Osteocyte (in vitro differentiated cells): Measurements from ENCODE around the gene REG4. TPM values are rescaled to one million over a fixed set of nuclear protein-coding genes. Genes with fewer than 3 reads are reported as not detected.

Source experiments
- DNase-seq: peaks from one replicate; pipeline ENCODE4 v3.0.0; 2021; ENCODE audit warnings: mixed read lengths; ENCODE audit not compliant: unreplicated experiment; ENCODE audit errors: extremely low spot score
- H3K27ac Mint-ChIP-seq: one replicate; pipeline ENCODE4 v1.8.0; 2021; ENCODE audit warnings: mild to moderate bottlenecking, mixed read lengths; ENCODE audit not compliant: unreplicated experiment
- H3K27me3 Mint-ChIP-seq: one replicate; pipeline ENCODE4 v1.8.0; 2021; ENCODE audit warnings: mixed read lengths; ENCODE audit not compliant: unreplicated experiment
- H3K36me3 Mint-ChIP-seq: one replicate; pipeline ENCODE4 v1.8.0; 2021; ENCODE audit warnings: mixed read lengths; ENCODE audit not compliant: unreplicated experiment
- H3K4me1 Mint-ChIP-seq: one replicate; pipeline ENCODE4 v1.8.0; 2021; ENCODE audit warnings: mixed read lengths; ENCODE audit not compliant: unreplicated experiment
- H3K4me3 Mint-ChIP-seq: one replicate; pipeline ENCODE4 v1.8.0; 2021; ENCODE audit warnings: mild to moderate bottlenecking, moderate library complexity, mixed read lengths; ENCODE audit not compliant: unreplicated experiment
- H3K9me3 Mint-ChIP-seq: one replicate; pipeline ENCODE4 v1.8.0; 2021; ENCODE audit warnings: mixed read lengths; ENCODE audit not compliant: unreplicated experiment
- CTCF ChIP-seq: fragments of 200-600 bp; sonication (generic); IDR thresholded peaks from 2 replicates; pipeline ENCODE4 v1.5.0; 2021; ENCODE audit warnings: antibody characterized with exemption, mild to moderate bottlenecking, moderate library complexity
- total RNA-seq: library from RNA; stranded (reverse); gene quantifications from 2 replicates; pipeline ENCODE4 v1.2.1, GENCODE V29; 2021

Gene REG4
- total RNA-seq, 1 donor from 2014 or later = not detected

DNA sequence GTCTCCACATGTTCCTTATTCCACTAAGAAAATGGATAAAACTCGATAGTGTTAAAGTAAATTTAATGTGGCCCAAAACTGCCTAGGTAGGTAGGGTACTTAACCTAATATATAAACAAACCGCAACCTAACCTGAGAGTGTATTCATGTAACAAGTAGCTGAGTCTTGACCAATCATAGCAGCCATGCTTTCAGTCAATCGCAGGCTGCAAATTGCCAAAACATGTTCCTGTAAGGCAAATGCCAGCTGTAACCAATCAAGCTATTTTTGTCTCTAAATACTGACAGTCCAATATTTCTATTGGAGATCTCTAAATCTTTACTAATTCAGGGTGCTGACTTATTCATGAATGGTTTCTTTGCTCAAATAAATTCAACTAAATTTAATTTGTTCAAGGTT lies 39.5 kb downstream of the REG4 start:
- TF ChIP-seq CTCF = no peak
- H3K4me3 Mint-ChIP-seq = no peak overlapping the region
- DNase-seq = no peak
- H3K9me3 Mint-ChIP-seq = no peaks in the 10 kb centered on the region
- H3K36me3 Mint-ChIP-seq = peaks cover 2% of the 10 kb centered on the region
- no peak overlapping the region for H3K27ac Mint-ChIP-seq
- H3K27me3 Mint-ChIP-seq = peaks cover 42% of the 10 kb centered on the region
- H3K4me1 Mint-ChIP-seq = no peaks in the 10 kb centered on the region

- no peak for DNase-seq
- Mint-ChIP-seq H3K9me3 (no peaks in the 10 kb centered on the region), H3K4me1 (no peaks in the 10 kb centered on the region), H3K27ac (no peak overlapping the region), H3K4me3 (no peak overlapping the region), H3K27me3 (peaks cover 46% of the 10 kb centered on the region), H3K36me3 (peaks cover 2% of the 10 kb centered on the region)
- TF ChIP-seq CTCF = no peak
Observed at GRCh38 chr1:119771016-119771415, 40.2 kb downstream of the REG4 start.

DNA sequence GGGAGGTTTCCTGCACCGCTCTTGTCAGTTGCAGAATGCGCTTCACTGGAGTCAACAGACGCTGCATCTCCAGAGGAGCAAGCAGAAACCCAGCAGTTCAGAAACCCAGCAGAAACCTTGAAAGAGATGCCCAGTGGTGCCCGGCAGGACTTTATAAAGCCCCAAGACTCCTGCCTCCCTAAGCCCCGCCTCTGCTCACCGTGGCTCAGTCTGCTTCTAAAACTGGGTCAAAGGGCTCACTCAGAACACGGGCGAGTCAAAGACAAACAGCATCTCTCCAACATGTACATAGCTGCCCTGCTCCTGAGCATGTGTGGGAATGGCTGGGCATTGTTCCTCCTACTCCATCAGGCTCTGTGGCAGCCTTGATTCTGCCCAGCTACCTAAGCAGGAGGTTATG lies 42.5 kb downstream of the REG4 start, which contains the start of gene HMGCS2:
TSS of gene HMGCS2 (minus strand) at position 128 of the 400 bp plus-strand sequence. CDS start at position 67, 61 bp downstream.
- peaks cover 4% of the 10 kb centered on the region for H3K36me3 Mint-ChIP-seq
- H3K4me3 Mint-ChIP-seq = no peak within 1 kb of the TSS
- peaks cover 8% of the 10 kb centered on the region for H3K9me3 Mint-ChIP-seq

DNA sequence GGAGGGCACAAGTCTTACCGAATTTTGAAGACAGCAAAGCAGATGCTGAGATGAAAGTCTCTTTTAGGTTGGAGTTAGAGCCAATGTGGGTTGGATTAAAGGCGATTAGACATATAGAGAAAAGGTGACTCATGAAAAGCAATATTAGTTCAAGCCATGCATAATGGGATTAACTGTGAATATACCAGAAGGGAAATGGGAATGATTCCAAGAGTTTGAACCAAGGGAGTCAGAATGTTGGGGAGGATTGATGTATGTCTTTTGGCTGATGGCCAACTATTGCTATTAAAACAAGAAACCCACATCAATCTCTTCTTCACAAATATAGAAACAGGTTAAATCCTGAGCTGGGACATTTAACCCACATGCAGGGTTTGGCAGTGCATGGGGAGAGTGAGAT lies 43.8 kb downstream of the REG4 start:
- Mint-ChIP-seq H3K27ac (no peak overlapping the region), H3K4me3 (no peak overlapping the region), H3K36me3 (peaks cover 2% of the 10 kb centered on the region), H3K4me1 (no peaks in the 10 kb centered on the region), H3K27me3 (peaks cover 55% of the 10 kb centered on the region), H3K9me3 (peaks cover 8% of the 10 kb centered on the region)
- no peak for DNase-seq
- TF ChIP-seq CTCF = no peak

More for the DNA sequence above, 42.5 kb downstream of the REG4 start, which contains the start of gene HMGCS2:
- Mint-ChIP-seq H3K27me3 (peaks cover 58% of the 10 kb centered on the region), H3K27ac (no peak within 1 kb of the TSS), H3K4me1 (no peaks in the 10 kb centered on the region)
- no peak for DNase-seq
- no peak for TF ChIP-seq CTCF

GRCh38 chr1:119766374-119766794 lies 44.9 kb downstream of the REG4 start:
- no peak overlapping the region for H3K27ac Mint-ChIP-seq
- no peak overlapping the region for H3K4me3 Mint-ChIP-seq
- no peak for TF ChIP-seq CTCF
- no peak for DNase-seq
- H3K9me3 Mint-ChIP-seq = peaks cover 8% of the 10 kb centered on the region
- H3K36me3 Mint-ChIP-seq = peaks cover 2% of the 10 kb centered on the region
- H3K4me1 Mint-ChIP-seq = no peaks in the 10 kb centered on the region
- peaks cover 53% of the 10 kb centered on the region for H3K27me3 Mint-ChIP-seq
